ENCODE results near the gene MYO3B. TPM values are rescaled to one million over a fixed set of nuclear protein-coding genes. Genes with fewer than 3 reads are reported as not detected.

MYO3B gene
- total and polyA plus RNA-seq, 4 donors, result 0.50 to 0.61 (median 0.53) TPM

- DNase-seq (ENCODE audit: low read depth in 4 of 6, low spot score in 6 of 6), result peak in 2 of 6 donors; percentile 37 to 53
- Histone ChIP-seq H3K4me1 (ENCODE audit: control insufficient read depth, insufficient read depth, low read length) (no peaks in the 10 kb centered on the region), H3K27me3 (ENCODE audit: control insufficient read depth, insufficient read depth, low read length) (peaks cover 4% of the 10 kb centered on the region), H3K4me3 (ENCODE audit: low read depth, low read length) (no peak overlapping the region), H3K27ac (ENCODE audit: low read depth, low read length) (no peak overlapping the region), H3K36me3 (ENCODE audit: control insufficient read depth, insufficient read depth, low read length) (no peaks in the 10 kb centered on the region), H3K9me3 (ENCODE audit: control insufficient read depth, insufficient read depth, low read length) (no peaks in the 10 kb centered on the region)
- 60% methylated on average over 6 of the region's 6 CpGs for WGBS (ENCODE audit: insufficient coverage)
These were observed 185.1 kb downstream of the MYO3B start for GRCh38 chr2:170362871-170363631.

GRCh38 chr2:170365003-170365402, 187.1 kb downstream of the MYO3B start:
- DNase-seq (ENCODE audit: low read depth in 4 of 6, low spot score in 6 of 6), result no peak
- no CpG with 5 or more reads among the region's 6 CpGs for WGBS (ENCODE audit: insufficient coverage)
- no peaks in the 10 kb centered on the region for H3K9me3 ChIP-seq (ENCODE audit: control insufficient read depth, insufficient read depth, low read length)
- peaks cover 6% of the 10 kb centered on the region for H3K27me3 ChIP-seq (ENCODE audit: control insufficient read depth, insufficient read depth, low read length)
- no peaks in the 10 kb centered on the region for H3K36me3 ChIP-seq (ENCODE audit: control insufficient read depth, insufficient read depth, low read length)
- no peak overlapping the region for H3K27ac ChIP-seq (ENCODE audit: low read depth, low read length)
- H3K4me3 ChIP-seq (ENCODE audit: low read depth, low read length), result no peak overlapping the region
- H3K4me1 ChIP-seq (ENCODE audit: control insufficient read depth, insufficient read depth, low read length), result no peaks in the 10 kb centered on the region

- WGBS (ENCODE audit: insufficient coverage), result 69% methylated on average over 2 of the region's 3 CpGs
- no peaks in the 10 kb centered on the region for H3K36me3 ChIP-seq (ENCODE audit: control insufficient read depth, insufficient read depth, low read length)
- no peak overlapping the region for H3K27ac ChIP-seq (ENCODE audit: low read depth, low read length)
- H3K4me1 ChIP-seq (ENCODE audit: control insufficient read depth, insufficient read depth, low read length), result no peaks in the 10 kb centered on the region
- DNase-seq (ENCODE audit: low read depth in 4 of 6, low spot score in 6 of 6), result no peak
- H3K9me3 ChIP-seq (ENCODE audit: control insufficient read depth, insufficient read depth, low read length), result no peaks in the 10 kb centered on the region
- peaks cover 6% of the 10 kb centered on the region for H3K27me3 ChIP-seq (ENCODE audit: control insufficient read depth, insufficient read depth, low read length)
- H3K4me3 ChIP-seq (ENCODE audit: low read depth, low read length), result no peak overlapping the region
These were observed 187.7 kb downstream of the MYO3B start for GRCh38 chr2:170365686-170366085.

DNA sequence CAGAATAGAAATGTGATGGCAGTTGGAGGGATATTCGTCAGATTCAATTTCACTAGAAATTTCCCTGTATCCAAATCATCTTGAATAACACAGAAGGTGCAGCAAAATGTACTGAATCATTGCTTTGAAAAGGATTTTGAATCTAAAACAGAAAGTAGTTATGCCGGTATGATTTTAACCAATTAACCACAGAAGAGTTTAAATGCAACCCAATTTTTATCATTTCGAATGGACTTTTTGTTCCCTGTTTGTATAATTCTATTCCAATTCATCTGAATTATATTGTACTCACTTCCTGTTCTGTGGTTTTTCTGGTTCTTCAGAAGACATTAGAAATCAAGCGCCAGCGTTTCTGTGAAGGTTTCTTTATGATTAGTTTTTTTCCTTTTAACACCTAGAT, 190.4 kb downstream of the MYO3B start:
- no CpG with 5 or more reads among the region's 5 CpGs for WGBS (ENCODE audit: insufficient coverage)
- H3K4me1 ChIP-seq (ENCODE audit: control insufficient read depth, insufficient read depth, low read length), result no peaks in the 10 kb centered on the region
- H3K4me3 ChIP-seq (ENCODE audit: low read depth, low read length), result no peak overlapping the region
- H3K9me3 ChIP-seq (ENCODE audit: control insufficient read depth, insufficient read depth, low read length), result no peaks in the 10 kb centered on the region
- H3K27ac ChIP-seq (ENCODE audit: low read depth, low read length), result no peak overlapping the region
- no peak for DNase-seq (ENCODE audit: low read depth in 4 of 6, low spot score in 6 of 6)
- H3K36me3 ChIP-seq (ENCODE audit: control insufficient read depth, insufficient read depth, low read length), result no peaks in the 10 kb centered on the region
- H3K27me3 ChIP-seq (ENCODE audit: control insufficient read depth, insufficient read depth, low read length), result peaks cover 6% of the 10 kb centered on the region

DNA sequence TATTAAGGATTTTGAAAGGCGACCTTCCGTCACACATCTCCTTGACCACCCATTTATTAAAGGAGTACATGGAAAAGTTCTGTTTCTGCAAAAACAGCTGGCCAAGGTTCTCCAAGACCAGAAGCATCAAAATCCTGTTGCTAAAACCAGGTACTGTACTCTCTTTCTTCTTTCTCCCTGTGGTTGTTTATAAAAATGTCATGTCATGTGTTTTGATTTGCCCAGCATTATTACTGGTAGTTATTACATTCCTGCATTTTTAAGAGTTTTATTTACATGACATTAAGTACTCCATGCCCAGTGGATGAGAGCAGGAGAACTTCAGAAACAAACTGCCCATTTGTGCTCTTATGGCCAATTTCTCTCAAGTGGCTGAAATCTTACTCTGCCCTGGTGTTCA, 191.3 kb downstream of the MYO3B start:
- Histone ChIP-seq H3K9me3 (ENCODE audit: control insufficient read depth, insufficient read depth, low read length) (no peaks in the 10 kb centered on the region), H3K4me1 (ENCODE audit: control insufficient read depth, insufficient read depth, low read length) (no peaks in the 10 kb centered on the region), H3K27ac (ENCODE audit: low read depth, low read length) (no peak overlapping the region), H3K36me3 (ENCODE audit: control insufficient read depth, insufficient read depth, low read length) (no peaks in the 10 kb centered on the region), H3K27me3 (ENCODE audit: control insufficient read depth, insufficient read depth, low read length) (peaks cover 6% of the 10 kb centered on the region), H3K4me3 (ENCODE audit: low read depth, low read length) (no peak overlapping the region)
- DNase-seq (ENCODE audit: low read depth in 4 of 6, low spot score in 6 of 6), result no peak
- no CpG with 5 or more reads among the region's 2 CpGs for WGBS (ENCODE audit: insufficient coverage)

GRCh38 chr2:170369894-170370293, 191.9 kb downstream of the MYO3B start:
- Histone ChIP-seq H3K9me3 (ENCODE audit: control insufficient read depth, insufficient read depth, low read length) (no peaks in the 10 kb centered on the region), H3K4me1 (ENCODE audit: control insufficient read depth, insufficient read depth, low read length) (no peaks in the 10 kb centered on the region), H3K27me3 (ENCODE audit: control insufficient read depth, insufficient read depth, low read length) (peaks cover 6% of the 10 kb centered on the region), H3K4me3 (ENCODE audit: low read depth, low read length) (no peak overlapping the region), H3K36me3 (ENCODE audit: control insufficient read depth, insufficient read depth, low read length) (no peaks in the 10 kb centered on the region), H3K27ac (ENCODE audit: low read depth, low read length) (no peak overlapping the region)
- peak in 5 of 6 donors; percentile 26 to 91 (median 47) for DNase-seq (ENCODE audit: low read depth in 4 of 6, low spot score in 6 of 6)
- WGBS (ENCODE audit: insufficient coverage), result no CpG with 5 or more reads among the region's 1 CpG

- H3K27me3 ChIP-seq (ENCODE audit: control insufficient read depth, insufficient read depth, low read length), result peaks cover 6% of the 10 kb centered on the region
- DNase-seq (ENCODE audit: low read depth in 4 of 6, low spot score in 6 of 6), result no peak
- H3K9me3 ChIP-seq (ENCODE audit: control insufficient read depth, insufficient read depth, low read length), result no peaks in the 10 kb centered on the region
- H3K4me1 ChIP-seq (ENCODE audit: control insufficient read depth, insufficient read depth, low read length), result no peaks in the 10 kb centered on the region
- 100% methylated on average over 2 of the region's 6 CpGs for WGBS (ENCODE audit: insufficient coverage)
- no peak overlapping the region for H3K27ac ChIP-seq (ENCODE audit: low read depth, low read length)
- no peaks in the 10 kb centered on the region for H3K36me3 ChIP-seq (ENCODE audit: control insufficient read depth, insufficient read depth, low read length)
- H3K4me3 ChIP-seq (ENCODE audit: low read depth, low read length), result no peak overlapping the region
These were observed 193.5 kb downstream of the MYO3B start for GRCh38 chr2:170371231-170371998.

GRCh38 chr2:170375192-170375591, 197.2 kb downstream of the MYO3B start:
- Histone ChIP-seq H3K27me3 (ENCODE audit: control insufficient read depth, insufficient read depth, low read length) (no peaks in the 10 kb centered on the region), H3K27ac (ENCODE audit: low read depth, low read length) (no peak overlapping the region), H3K9me3 (ENCODE audit: control insufficient read depth, insufficient read depth, low read length) (no peaks in the 10 kb centered on the region), H3K4me3 (ENCODE audit: low read depth, low read length) (no peak overlapping the region), H3K4me1 (ENCODE audit: control insufficient read depth, insufficient read depth, low read length) (no peaks in the 10 kb centered on the region), H3K36me3 (ENCODE audit: control insufficient read depth, insufficient read depth, low read length) (no peaks in the 10 kb centered on the region)
- WGBS (ENCODE audit: insufficient coverage), result 53% methylated on average over 4 of the region's 5 CpGs
- DNase-seq (ENCODE audit: low read depth in 4 of 6, low spot score in 6 of 6), result no peak

- DNase-seq (ENCODE audit: low read depth in 4 of 6, low spot score in 6 of 6), result no peak
- H3K4me3 ChIP-seq (ENCODE audit: low read depth, low read length), result no peak overlapping the region
- WGBS (ENCODE audit: insufficient coverage), result 81% methylated on average over 2 of the region's 8 CpGs
- no peak overlapping the region for H3K27ac ChIP-seq (ENCODE audit: low read depth, low read length)
- no peaks in the 10 kb centered on the region for H3K36me3 ChIP-seq (ENCODE audit: control insufficient read depth, insufficient read depth, low read length)
- H3K4me1 ChIP-seq (ENCODE audit: control insufficient read depth, insufficient read depth, low read length), result no peaks in the 10 kb centered on the region
- no peaks in the 10 kb centered on the region for H3K9me3 ChIP-seq (ENCODE audit: control insufficient read depth, insufficient read depth, low read length)
- no peaks in the 10 kb centered on the region for H3K27me3 ChIP-seq (ENCODE audit: control insufficient read depth, insufficient read depth, low read length)
These were observed 199.7 kb downstream of the MYO3B start for GRCh38 chr2:170377500-170378207.
